ENCODE data around the gene ZNF48.

The ZNF48 gene

GRCh38 chr16:30372725-30373124, 22.5 kb upstream of the ZNF48 start (continued):
- no peak for TF ChIP-seq PPARA (CRISPR knock-in tag; IDR thresholded peaks at IDR 0.05; ENCODE audit: borderline replicate concordance)

DNA sequence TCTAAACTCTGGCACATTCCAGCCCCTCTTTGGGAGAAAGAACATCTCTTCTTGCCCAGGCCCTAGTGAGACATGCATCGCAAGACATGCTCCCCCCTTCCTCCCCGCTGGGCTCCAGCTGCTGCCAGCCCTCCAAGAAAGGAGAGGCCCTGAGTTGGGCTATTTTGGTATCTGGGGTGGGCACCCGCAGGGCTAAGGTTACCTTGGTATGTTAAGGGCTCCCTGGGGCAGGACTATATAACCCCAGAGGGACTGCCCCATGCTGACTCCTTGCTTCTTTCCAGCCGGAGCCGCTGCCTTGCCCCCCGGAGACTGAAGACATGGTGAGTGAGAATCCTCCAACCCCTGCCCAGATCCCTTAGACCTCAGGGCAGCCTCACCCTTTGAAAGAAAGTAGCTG, 20.7 kb upstream of the ZNF48 start, which contains the start of gene MYL11:
TSS of gene MYL11 (plus strand) at position 265 of the 400 bp plus-strand sequence. CDS start at position 321, 56 bp downstream.
- TF ChIP-seq, protein P1, sequence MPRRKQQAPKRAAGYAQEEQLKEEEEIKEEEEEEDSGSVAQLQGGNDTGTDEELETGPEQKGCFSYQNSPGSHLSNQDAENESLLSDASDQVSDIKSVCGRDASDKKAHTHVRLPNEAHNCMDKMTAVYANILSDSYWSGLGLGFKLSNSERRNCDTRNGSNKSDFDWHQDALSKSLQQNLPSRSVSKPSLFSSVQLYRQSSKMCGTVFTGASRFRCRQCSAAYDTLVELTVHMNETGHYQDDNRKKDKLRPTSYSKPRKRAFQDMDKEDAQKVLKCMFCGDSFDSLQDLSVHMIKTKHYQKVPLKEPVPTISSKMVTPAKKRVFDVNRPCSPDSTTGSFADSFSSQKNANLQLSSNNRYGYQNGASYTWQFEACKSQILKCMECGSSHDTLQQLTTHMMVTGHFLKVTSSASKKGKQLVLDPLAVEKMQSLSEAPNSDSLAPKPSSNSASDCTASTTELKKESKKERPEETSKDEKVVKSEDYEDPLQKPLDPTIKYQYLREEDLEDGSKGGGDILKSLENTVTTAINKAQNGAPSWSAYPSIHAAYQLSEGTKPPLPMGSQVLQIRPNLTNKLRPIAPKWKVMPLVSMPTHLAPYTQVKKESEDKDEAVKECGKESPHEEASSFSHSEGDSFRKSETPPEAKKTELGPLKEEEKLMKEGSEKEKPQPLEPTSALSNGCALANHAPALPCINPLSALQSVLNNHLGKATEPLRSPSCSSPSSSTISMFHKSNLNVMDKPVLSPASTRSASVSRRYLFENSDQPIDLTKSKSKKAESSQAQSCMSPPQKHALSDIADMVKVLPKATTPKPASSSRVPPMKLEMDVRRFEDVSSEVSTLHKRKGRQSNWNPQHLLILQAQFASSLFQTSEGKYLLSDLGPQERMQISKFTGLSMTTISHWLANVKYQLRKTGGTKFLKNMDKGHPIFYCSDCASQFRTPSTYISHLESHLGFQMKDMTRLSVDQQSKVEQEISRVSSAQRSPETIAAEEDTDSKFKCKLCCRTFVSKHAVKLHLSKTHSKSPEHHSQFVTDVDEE (CRISPR knock-in tag; IDR thresholded peaks at IDR 0.05): no peak
- TF ChIP-seq ARNTL (CRISPR knock-in tag; IDR thresholded peaks at IDR 0.05; ENCODE audit: borderline replicate concordance, low read depth) (no peak), OSR1 (CRISPR knock-in tag; IDR thresholded peaks at IDR 0.05) (no peak), TOX (CRISPR knock-in tag; IDR thresholded peaks at IDR 0.05; ENCODE audit: borderline replicate concordance) (no peak), PPARA (CRISPR knock-in tag; IDR thresholded peaks at IDR 0.05; ENCODE audit: borderline replicate concordance) (no peak), SNAI2 (CRISPR knock-in tag; IDR thresholded peaks at IDR 0.05) (no peak), RARB (CRISPR knock-in tag; IDR thresholded peaks at IDR 0.05) (no peak)
- no peak for ATAC-seq

GRCh38 chr16:30375864-30376263, 19.4 kb upstream of the ZNF48 start:
- ATAC-seq: no peak
- TF ChIP-seq TOX (CRISPR knock-in tag; IDR thresholded peaks at IDR 0.05; ENCODE audit: borderline replicate concordance) (no peak), RARB (CRISPR knock-in tag; IDR thresholded peaks at IDR 0.05) (no peak), CSDC2 (CRISPR knock-in tag; IDR thresholded peaks at IDR 0.05) (no peak), ZNF70 (CRISPR knock-in tag; IDR thresholded peaks at IDR 0.05) (no peak), PATZ1 (CRISPR knock-in tag; IDR thresholded peaks at IDR 0.05; ENCODE audit: borderline replicate concordance) (no peak)
- TF ChIP-seq, protein P2, sequence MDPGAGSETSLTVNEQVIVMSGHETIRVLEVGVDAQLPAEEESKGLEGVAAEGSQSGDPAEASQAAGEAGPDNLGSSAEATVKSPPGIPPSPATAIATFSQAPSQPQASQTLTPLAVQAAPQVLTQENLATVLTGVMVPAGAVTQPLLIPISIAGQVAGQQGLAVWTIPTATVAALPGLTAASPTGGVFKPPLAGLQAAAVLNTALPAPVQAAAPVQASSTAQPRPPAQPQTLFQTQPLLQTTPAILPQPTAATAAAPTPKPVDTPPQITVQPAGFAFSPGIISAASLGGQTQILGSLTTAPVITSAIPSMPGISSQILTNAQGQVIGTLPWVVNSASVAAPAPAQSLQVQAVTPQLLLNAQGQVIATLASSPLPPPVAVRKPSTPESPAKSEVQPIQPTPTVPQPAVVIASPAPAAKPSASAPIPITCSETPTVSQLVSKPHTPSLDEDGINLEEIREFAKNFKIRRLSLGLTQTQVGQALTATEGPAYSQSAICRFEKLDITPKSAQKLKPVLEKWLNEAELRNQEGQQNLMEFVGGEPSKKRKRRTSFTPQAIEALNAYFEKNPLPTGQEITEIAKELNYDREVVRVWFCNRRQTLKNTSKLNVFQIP (CRISPR knock-in tag; IDR thresholded peaks at IDR 0.05; ENCODE audit: borderline replicate concordance, low read depth): no peak

- ATAC-seq: no peak
- TF ChIP-seq OSR1 (CRISPR knock-in tag; IDR thresholded peaks at IDR 0.05): no peak
- no peak for TF ChIP-seq PATZ1 (CRISPR knock-in tag; IDR thresholded peaks at IDR 0.05; ENCODE audit: borderline replicate concordance)
- TF ChIP-seq SNAI2 (CRISPR knock-in tag; IDR thresholded peaks at IDR 0.05): no peak
- TF ChIP-seq GLIS3 (CRISPR knock-in tag; IDR thresholded peaks at IDR 0.05): no peak
- TF ChIP-seq ISL1 (CRISPR knock-in tag; IDR thresholded peaks at IDR 0.05): no peak
- no peak for TF ChIP-seq ESRRG (CRISPR knock-in tag; IDR thresholded peaks at IDR 0.05)
- TF ChIP-seq, protein P2 (CRISPR knock-in tag; IDR thresholded peaks at IDR 0.05; ENCODE audit: borderline replicate concordance, low read depth): no peak
- TF ChIP-seq, protein P1 (CRISPR knock-in tag; IDR thresholded peaks at IDR 0.05): no peak
- TF ChIP-seq BACH2 (CRISPR knock-in tag; IDR thresholded peaks at IDR 0.05; ENCODE audit: borderline replicate concordance): no peak
- TF ChIP-seq RARB (CRISPR knock-in tag; IDR thresholded peaks at IDR 0.05): no peak
- no peak for TF ChIP-seq ZNF8 (CRISPR knock-in tag; IDR thresholded peaks at IDR 0.05)
- TF ChIP-seq, protein P3, sequence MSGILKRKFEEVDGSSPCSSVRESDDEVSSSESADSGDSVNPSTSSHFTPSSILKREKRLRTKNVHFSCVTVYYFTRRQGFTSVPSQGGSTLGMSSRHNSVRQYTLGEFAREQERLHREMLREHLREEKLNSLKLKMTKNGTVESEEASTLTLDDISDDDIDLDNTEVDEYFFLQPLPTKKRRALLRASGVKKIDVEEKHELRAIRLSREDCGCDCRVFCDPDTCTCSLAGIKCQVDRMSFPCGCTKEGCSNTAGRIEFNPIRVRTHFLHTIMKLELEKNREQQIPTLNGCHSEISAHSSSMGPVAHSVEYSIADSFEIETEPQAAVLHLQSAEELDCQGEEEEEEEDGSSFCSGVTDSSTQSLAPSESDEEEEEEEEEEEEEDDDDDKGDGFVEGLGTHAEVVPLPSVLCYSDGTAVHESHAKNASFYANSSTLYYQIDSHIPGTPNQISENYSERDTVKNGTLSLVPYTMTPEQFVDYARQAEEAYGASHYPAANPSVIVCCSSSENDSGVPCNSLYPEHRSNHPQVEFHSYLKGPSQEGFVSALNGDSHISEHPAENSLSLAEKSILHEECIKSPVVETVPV (CRISPR knock-in tag; IDR thresholded peaks at IDR 0.05): no peak
- no peak for TF ChIP-seq ZFP3 (CRISPR knock-in tag; IDR thresholded peaks at IDR 0.05)
- TF ChIP-seq ZNF565 (CRISPR knock-in tag; conservative IDR thresholded peaks at IDR 0.05; ENCODE audit: low read depth): no peak
- TF ChIP-seq ZFP30 (CRISPR knock-in tag; IDR thresholded peaks at IDR 0.05): no peak
- no peak for TF ChIP-seq TCF4 (CRISPR knock-in tag; IDR thresholded peaks at IDR 0.05; ENCODE audit: borderline replicate concordance)
- no peak for TF ChIP-seq ARNTL (CRISPR knock-in tag; IDR thresholded peaks at IDR 0.05; ENCODE audit: borderline replicate concordance, low read depth)
- TF ChIP-seq ZC3H10 (CRISPR knock-in tag; IDR thresholded peaks at IDR 0.05): no peak
These were observed 18.7 kb upstream of the ZNF48 start for GRCh38 chr16:30376461-30376902.

Measured in SK-N-SH treated with all-trans-retinoic acid at 6 μM for 48 hours (cell line).